Activated T-cell treated with anti-CD3 and anti-CD28 coated beads, Interleukin-2, amount 50 U/mL, for 4 hours (primary cell): ENCODE results near the gene ZFHX3. TPM values are rescaled to one million over a fixed set of nuclear protein-coding genes. Genes with fewer than 3 reads are reported as not detected.

Experiments used
- ATAC-seq, 2 donors: fragments of 200-7000 bp; cut with Tn5 transposase; one replicate each; pipeline ENCODE4 v1.10.0; 2021
- DNase-seq: peaks from one replicate; pipeline ENCODE4 v3.0.0-alpha.2; 2020
- H3K27me3 Mint-ChIP-seq: one replicate; pipeline ENCODE4 v1.8.0; 2021; ENCODE audit warnings: low read depth, mixed read lengths
- H3K36me3 Mint-ChIP-seq: one replicate; pipeline ENCODE4 v1.8.0; 2022; ENCODE audit warnings: mixed read lengths; ENCODE audit not compliant: insufficient read depth
- H3K4me1 Mint-ChIP-seq: one replicate; pipeline ENCODE4 v1.8.0; 2021; ENCODE audit warnings: low read depth, mixed read lengths
- H3K4me3 Mint-ChIP-seq: one replicate; pipeline ENCODE4 v1.8.0; 2021; ENCODE audit warnings: mild to moderate bottlenecking, moderate library complexity, mixed read lengths
- H3K9me3 Mint-ChIP-seq: one replicate; pipeline ENCODE4 v1.8.0; 2021; ENCODE audit warnings: mixed read lengths
- total RNA-seq, 3 donors: library from RNA; stranded (reverse); gene quantifications; one replicate each; pipeline ENCODE4 v1.2.1, GENCODE V29; 2021

Gene ZFHX3
- total RNA-seq, 3 donors from 2014 or later = 0.29 to 2.5 (median 0.86) TPM

- no peak for DNase-seq
- H3K4me3 Mint-ChIP-seq = no peak overlapping the region
- no peaks in the 10 kb centered on the region for H3K27me3 Mint-ChIP-seq
Measured at GRCh38 chr16:72760581-72760980, 287.3 kb downstream of the ZFHX3 start.

DNA sequence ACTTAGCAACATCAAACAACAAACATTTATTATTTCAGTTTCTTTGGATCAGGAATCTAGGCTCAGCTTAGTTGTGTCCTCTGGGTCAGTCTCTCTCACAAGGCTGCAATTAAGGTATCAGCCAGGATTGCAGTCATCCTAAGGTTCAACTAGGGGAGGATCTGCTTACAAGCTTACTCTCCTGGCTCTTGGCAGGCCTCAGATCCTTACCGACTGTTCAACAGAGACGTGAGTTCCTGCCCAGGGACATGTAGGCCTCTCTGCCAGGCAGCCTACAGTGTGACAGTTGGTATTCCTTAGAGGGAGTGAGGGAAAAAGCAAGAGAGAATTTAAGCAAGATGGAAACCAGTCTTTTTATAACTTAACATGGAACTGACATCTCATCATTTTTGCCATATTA lies 294.0 kb downstream of the ZFHX3 start:
- H3K4me3 Mint-ChIP-seq = no peak overlapping the region
- H3K4me1 Mint-ChIP-seq = no peaks in the 10 kb centered on the region
- H3K9me3 Mint-ChIP-seq = peaks cover 10% of the 10 kb centered on the region
- ATAC-seq = no peak
- H3K36me3 Mint-ChIP-seq = no peaks in the 10 kb centered on the region
- no peak for DNase-seq
- H3K27me3 Mint-ChIP-seq = no peaks in the 10 kb centered on the region

More at GRCh38 chr16:72760581-72760980, 287.3 kb downstream of the ZFHX3 start:
- Mint-ChIP-seq H3K4me1 (no peaks in the 10 kb centered on the region), H3K36me3 (no peaks in the 10 kb centered on the region), H3K9me3 (peaks cover 13% of the 10 kb centered on the region)
- ATAC-seq = no peak

GRCh38 chr16:72752004-72752695 lies 295.8 kb downstream of the ZFHX3 start:
- H3K4me1 Mint-ChIP-seq = no peaks in the 10 kb centered on the region
- no peak overlapping the region for H3K4me3 Mint-ChIP-seq
- ATAC-seq (no peak), DNase-seq (no peak)
- H3K9me3 Mint-ChIP-seq = no peaks in the 10 kb centered on the region
- no peaks in the 10 kb centered on the region for H3K36me3 Mint-ChIP-seq
- no peaks in the 10 kb centered on the region for H3K27me3 Mint-ChIP-seq

- ATAC-seq = no peak
Measured at GRCh38 chr16:72751076-72751475, 296.9 kb downstream of the ZFHX3 start.

DNA sequence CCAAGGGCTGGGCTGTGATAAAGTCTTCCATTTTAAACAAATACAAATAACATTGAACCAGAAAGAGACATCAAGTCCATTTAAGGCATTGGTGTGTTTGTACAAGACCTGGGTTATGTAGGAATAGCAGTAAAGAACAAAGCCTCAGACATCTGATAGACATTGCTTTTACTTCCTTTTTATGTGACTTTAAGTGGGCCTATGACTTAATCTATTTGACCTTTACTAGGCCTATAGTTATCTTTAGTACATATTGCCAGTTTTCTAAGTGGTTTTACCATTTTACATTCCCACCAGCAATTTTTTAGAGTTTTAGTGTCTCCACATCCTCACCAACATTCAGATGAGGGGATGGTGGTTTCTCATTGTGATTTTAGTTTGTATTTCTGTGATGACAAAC lies 298.8 kb downstream of the ZFHX3 start:
- H3K9me3 Mint-ChIP-seq = no peaks in the 10 kb centered on the region
- H3K27me3 Mint-ChIP-seq = no peaks in the 10 kb centered on the region
- H3K4me1 Mint-ChIP-seq = no peaks in the 10 kb centered on the region

More at GRCh38 chr16:72751076-72751475, 296.9 kb downstream of the ZFHX3 start:
- no peak for DNase-seq
- H3K4me1 Mint-ChIP-seq = no peaks in the 10 kb centered on the region
- no peaks in the 10 kb centered on the region for H3K27me3 Mint-ChIP-seq
- no peaks in the 10 kb centered on the region for H3K36me3 Mint-ChIP-seq
- H3K4me3 Mint-ChIP-seq = no peak overlapping the region
- H3K9me3 Mint-ChIP-seq = no peaks in the 10 kb centered on the region

DNA sequence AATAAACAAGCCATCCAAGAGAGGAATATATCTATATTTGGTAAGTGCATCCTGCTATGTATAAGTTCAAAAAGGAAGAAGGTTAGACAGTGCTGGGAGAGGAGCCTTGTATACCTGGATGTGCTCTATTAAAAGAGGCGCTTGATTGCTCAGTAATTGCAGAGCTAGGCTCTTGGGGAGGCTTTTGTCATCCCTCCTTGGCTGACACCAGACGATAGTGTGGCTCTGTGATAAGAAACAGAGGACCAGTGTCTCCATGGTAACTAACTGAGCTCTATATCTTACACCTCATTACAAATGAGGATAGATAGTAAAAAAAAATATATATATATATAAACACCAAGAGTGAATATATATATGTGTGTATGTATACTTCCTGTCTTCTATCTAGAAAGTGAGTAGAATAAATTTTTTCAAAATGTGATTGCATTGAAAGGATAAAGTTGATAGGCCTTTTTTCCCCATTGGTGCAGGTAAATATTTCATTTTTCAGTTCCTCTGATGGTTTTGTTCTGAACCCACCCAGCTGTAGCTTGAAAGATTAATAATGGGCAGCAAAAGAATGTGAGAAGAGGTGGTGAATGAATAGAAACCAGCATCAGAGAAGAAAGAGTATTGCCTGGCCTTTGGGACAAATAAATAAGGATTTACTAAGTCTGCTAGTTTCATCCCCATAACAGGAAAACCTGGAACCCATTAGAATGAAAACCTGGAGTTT lies 303.7 kb downstream of the ZFHX3 start:
- H3K4me3 Mint-ChIP-seq = no peak overlapping the region
- no peaks in the 10 kb centered on the region for H3K4me1 Mint-ChIP-seq
- H3K27me3 Mint-ChIP-seq = no peaks in the 10 kb centered on the region
- H3K36me3 Mint-ChIP-seq = no peaks in the 10 kb centered on the region
- ATAC-seq = no peak
- DNase-seq = no peak
- H3K9me3 Mint-ChIP-seq = no peaks in the 10 kb centered on the region

More for the DNA sequence above, 298.8 kb downstream of the ZFHX3 start:
- ATAC-seq (no peak), DNase-seq (no peak)
- Mint-ChIP-seq H3K36me3 (no peaks in the 10 kb centered on the region), H3K4me3 (no peak overlapping the region)

DNA sequence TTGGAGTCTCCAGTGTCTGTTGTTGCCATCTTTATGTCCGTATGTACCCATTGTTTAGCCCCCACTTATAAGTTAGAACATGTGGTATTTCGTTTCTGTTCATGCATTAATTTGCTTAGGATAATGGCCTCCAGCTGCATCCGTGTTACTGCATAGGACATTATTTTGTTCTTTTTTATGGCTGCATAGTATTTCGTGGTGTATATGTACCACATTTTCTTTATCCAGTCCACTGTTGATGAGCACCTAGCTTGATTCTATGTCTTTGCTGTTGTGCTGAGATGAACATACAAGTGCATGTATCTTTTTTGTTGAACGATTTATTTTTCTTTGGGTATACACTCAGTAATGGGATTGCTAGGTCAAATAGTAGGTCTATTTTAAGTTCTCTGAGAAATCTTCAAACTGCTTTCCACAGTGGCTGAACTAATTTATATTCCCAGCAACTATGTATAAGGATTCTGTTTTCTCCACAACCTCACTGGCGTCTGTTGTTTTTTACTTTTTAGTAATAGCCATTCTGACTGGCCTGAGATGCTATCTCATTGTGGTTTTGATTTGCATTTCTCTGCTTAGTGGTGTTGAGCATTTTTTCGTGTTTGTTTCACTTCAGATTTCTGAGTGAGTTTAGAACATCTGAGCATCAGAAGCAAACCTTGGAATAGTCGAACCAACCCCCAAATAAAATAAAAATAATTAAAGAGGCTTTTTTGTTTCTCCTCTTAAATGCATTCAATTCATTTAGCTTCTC lies 304.7 kb downstream of the ZFHX3 start:
- DNase-seq (no peak), ATAC-seq (no peak)
- no peaks in the 10 kb centered on the region for H3K4me1 Mint-ChIP-seq
- H3K9me3 Mint-ChIP-seq = no peaks in the 10 kb centered on the region
- no peaks in the 10 kb centered on the region for H3K27me3 Mint-ChIP-seq
- no peaks in the 10 kb centered on the region for H3K36me3 Mint-ChIP-seq
- no peak overlapping the region for H3K4me3 Mint-ChIP-seq

GRCh38 chr16:72740347-72740746 lies 307.6 kb downstream of the ZFHX3 start:
- DNase-seq (no peak), ATAC-seq (no peak)
- Mint-ChIP-seq H3K4me3 (no peak overlapping the region), H3K4me1 (no peaks in the 10 kb centered on the region), H3K36me3 (no peaks in the 10 kb centered on the region), H3K27me3 (no peaks in the 10 kb centered on the region), H3K9me3 (no peaks in the 10 kb centered on the region)

- no peaks in the 10 kb centered on the region for H3K36me3 Mint-ChIP-seq
- H3K4me3 Mint-ChIP-seq = no peak overlapping the region
- DNase-seq (no peak), ATAC-seq (no peak)
- no peaks in the 10 kb centered on the region for H3K4me1 Mint-ChIP-seq
- peaks cover 6% of the 10 kb centered on the region for H3K9me3 Mint-ChIP-seq
- H3K27me3 Mint-ChIP-seq = no peaks in the 10 kb centered on the region
Measured at GRCh38 chr16:72739577-72739976, 308.4 kb downstream of the ZFHX3 start.

GRCh38 chr16:72736074-72736473 lies 311.9 kb downstream of the ZFHX3 start:
- H3K9me3 Mint-ChIP-seq = peaks cover 21% of the 10 kb centered on the region
- peaks cover 2% of the 10 kb centered on the region for H3K36me3 Mint-ChIP-seq
- DNase-seq (no peak), ATAC-seq (no peak)
- no peak overlapping the region for H3K4me3 Mint-ChIP-seq
- H3K27me3 Mint-ChIP-seq = no peaks in the 10 kb centered on the region
- no peaks in the 10 kb centered on the region for H3K4me1 Mint-ChIP-seq
